PC-3 (cell line): ENCODE measurements around the gene LRRC8C. TPM values are rescaled to one million over a fixed set of nuclear protein-coding genes. Genes with fewer than 3 reads are reported as not detected.

ENCODE experiments used
- ATAC-seq: fragments of 200-7000 bp; cut with Tn5 transposase; 2 replicates; pipeline ENCODE4 v1.9.1; 2020; ENCODE audit warnings: mild to moderate bottlenecking, moderate library complexity
- BruUV-seq: library from RNA; stranded (reverse); fragments of 400-500 nt; replicated peaks from 2 replicates; lab custom pipeline; 2021; lab: Mats Ljungman, UMichigan
- CTCF ChIA-PET: fragments of 300-600 bp; sonication (Branson Sonifier 250); formaldehyde crosslinking; loops from one replicate; lab custom pipeline; 2022; ENCODE audit warnings: antibody characterized with exemption; lab: Charles Lee
- POLR2A ChIA-PET: fragments of 300-600 bp; sonication (Branson Sonifier 250); formaldehyde crosslinking; loops from one replicate; lab custom pipeline; 2022; ENCODE audit warnings: antibody characterized with exemption; ENCODE audit not compliant: unreplicated experiment; lab: Charles Lee
- DNase-seq: peaks from one replicate; pipeline ENCODE4 v3.0.0-alpha.2; 2015
- H2AFZ ChIP-seq: fragments of 300-600 bp; sonication (generic); 2 replicates; pipeline ENCODE4 v1.6.0; 2016; ENCODE audit warnings: antibody characterized with exemption, low read length
- H3F3A ChIP-seq: fragments of 300-600 bp; sonication (generic); one replicate; pipeline ENCODE4 v1.6.0; 2017; ENCODE audit warnings: antibody characterized with exemption, low read length, control low read depth, mild to moderate bottlenecking; ENCODE audit not compliant: unreplicated experiment
- H3K27ac ChIP-seq: fragments of 300-600 bp; sonication (generic); 2 replicates; pipeline ENCODE4 v1.5.1; 2016; ENCODE audit warnings: mild to moderate bottlenecking, low read length
- H3K27me3 ChIP-seq: fragments of 300-600 bp; sonication (generic); 2 replicates; pipeline ENCODE4 v1.6.1; 2016; ENCODE audit warnings: low read length, mixed read lengths
- H3K36me3 ChIP-seq: fragments of 300-600 bp; sonication (generic); 2 replicates; pipeline ENCODE4 v1.6.1; 2016; ENCODE audit warnings: low read depth, mixed run types, low read length, mixed read lengths
- H3K4me1 ChIP-seq: fragments of 300-600 bp; sonication (generic); 2 replicates; pipeline ENCODE4 v1.5.1; 2016; ENCODE audit warnings: low read length; ENCODE audit not compliant: insufficient read depth
- H3K4me2 ChIP-seq: fragments of 300-600 bp; sonication (generic); 2 replicates; pipeline ENCODE4 v1.6.0; 2016; ENCODE audit warnings: low read length
- H3K4me3 ChIP-seq: fragments of 300-600 bp; sonication (generic); 2 replicates; pipeline ENCODE4 v1.5.1; 2016; ENCODE audit warnings: mild to moderate bottlenecking, low read length, mixed read lengths
- H3K79me2 ChIP-seq: fragments of 300-600 bp; sonication (generic); 2 replicates; pipeline ENCODE4 v1.6.1; 2017; ENCODE audit warnings: low read length, mixed read lengths
- H3K9ac ChIP-seq: fragments of 300-600 bp; sonication (generic); 2 replicates; pipeline ENCODE4 v1.6.0; 2016; ENCODE audit warnings: mild to moderate bottlenecking, low read length
- H3K9me2 ChIP-seq: fragments of 300-600 bp; sonication (generic); replicated peaks from 2 replicates; pipeline ENCODE4 v1.6.1; 2016; ENCODE audit warnings: mixed run types, low read length, mixed read lengths
- H3K9me3 ChIP-seq: fragments of 300-600 bp; sonication (generic); 2 replicates; pipeline ENCODE4 v1.6.1; 2016; ENCODE audit warnings: low read length, mixed read lengths
- H4K20me1 ChIP-seq: fragments of 300-600 bp; sonication (generic); 2 replicates; pipeline ENCODE4 v1.6.1; 2016; ENCODE audit warnings: low read length, mixed read lengths
- CTCF ChIP-seq: fragments of 300-600 bp; sonication (generic); conservative IDR thresholded peaks from 2 replicates; pipeline ENCODE4 v1.5.1; 2017; ENCODE audit warnings: antibody characterized with exemption, low read depth, mild to moderate bottlenecking, low read length
- EZH2 ChIP-seq: fragments of 300-600 bp; sonication (generic); IDR thresholded peaks from one replicate; pipeline ENCODE4 v1.6.1; 2017; ENCODE audit warnings: antibody characterized with exemption, mild to moderate bottlenecking, low read length; ENCODE audit not compliant: unreplicated experiment
- EZH2phosphoT487 ChIP-seq: fragments of 300-600 bp; sonication (generic); IDR thresholded peaks from 2 replicates; pipeline ENCODE4 v1.6.1; 2018; ENCODE audit warnings: mild to moderate bottlenecking, antibody characterized with exemption, low read length, borderline replicate concordance
- intact Hi-C: fragments of 100-400 bp; cut with micrococcal nuclease; formaldehyde crosslinking; loops from 2 replicates; pipeline ENCODE4 v1.9.0; 2023
- total RNA-seq: library from RNA; depleted of rRNA; stranded (reverse); fragments of >200 nt; gene quantifications from 2 replicates; pipeline ENCODE4 v1.2.3, GENCODE V29; 2014

The LRRC8C gene
- total RNA-seq, 1 experiment from 2014 or later: 4.3 TPM

GRCh38 chr1:89754518-89754917 is 121.6 kb downstream of the LRRC8C start:
- BruUV-seq: no TSS peak
- intact Hi-C loops: no loop called here
- no peaks in the 10 kb centered on the region for H3K9me2 ChIP-seq
- H4K20me1 ChIP-seq: no peaks in the 10 kb centered on the region
- H3K4me1 ChIP-seq: no peaks in the 10 kb centered on the region
- TF ChIP-seq EZH2phosphoT487 (no peak), CTCF (no peak)
- ChIA-PET CTCF (no interaction called here), POLR2A (no interaction called here)
- H3K4me3 ChIP-seq: no peak overlapping the region
- no peaks in the 10 kb centered on the region for H3K79me2 ChIP-seq
- H3K27ac ChIP-seq: no peak overlapping the region
- H3K4me2 ChIP-seq: no peak overlapping the region
- DNase-seq (no peak), ATAC-seq (no peak)
- no peak overlapping the region for H2AFZ ChIP-seq
- no peaks in the 10 kb centered on the region for H3K27me3 ChIP-seq
- H3K9ac ChIP-seq: no peak overlapping the region
- H3K9me3 ChIP-seq: no peaks in the 10 kb centered on the region
- H3F3A ChIP-seq: no peaks in the 10 kb centered on the region
- H3K36me3 ChIP-seq: no peaks in the 10 kb centered on the region

GRCh38 chr1:89755591-89755990 is 122.7 kb downstream of the LRRC8C start:
- H3K9me3 ChIP-seq: no peaks in the 10 kb centered on the region
- H4K20me1 ChIP-seq: no peaks in the 10 kb centered on the region

GRCh38 chr1:89757532-89757931 is 124.6 kb downstream of the LRRC8C start:
- no peak for ATAC-seq
- intact Hi-C loops: no loop called here
- no peak overlapping the region for H3K4me2 ChIP-seq

More at GRCh38 chr1:89755591-89755990, 122.7 kb downstream of the LRRC8C start:
- Histone ChIP-seq H3K27ac (no peak overlapping the region), H3K9me2 (no peaks in the 10 kb centered on the region), H3K36me3 (no peaks in the 10 kb centered on the region), H3F3A (no peaks in the 10 kb centered on the region), H3K4me1 (no peaks in the 10 kb centered on the region), H3K4me2 (no peak overlapping the region), H3K4me3 (no peak overlapping the region), H2AFZ (no peak overlapping the region), H3K79me2 (no peaks in the 10 kb centered on the region), H3K27me3 (no peaks in the 10 kb centered on the region), H3K9ac (no peak overlapping the region)
- POLR2A ChIA-PET: no interaction called here
- intact Hi-C loops: no loop called here
- BruUV-seq: no TSS peak
- no peak for TF ChIP-seq EZH2phosphoT487
- no peak for TF ChIP-seq EZH2
- no peak for TF ChIP-seq CTCF
- DNase-seq: no peak
- CTCF ChIA-PET: no interaction called here
- ATAC-seq: no peak

More at GRCh38 chr1:89757532-89757931, 124.6 kb downstream of the LRRC8C start:
- POLR2A ChIA-PET: no interaction called here
- DNase-seq: no peak
- Histone ChIP-seq H3K4me1 (peaks cover 8% of the 10 kb centered on the region; the same call in 1 of the 2 replicates), H2AFZ (peak overlapping the region; percentile 37; the same call in 1 of the 2 replicates), H3K4me3 (no peak overlapping the region), H4K20me1 (no peaks in the 10 kb centered on the region), H3K9ac (no peak overlapping the region), H3K27ac (no peak overlapping the region), H3K9me2 (no peaks in the 10 kb centered on the region), H3K9me3 (no peaks in the 10 kb centered on the region), H3K79me2 (no peaks in the 10 kb centered on the region), H3F3A (no peaks in the 10 kb centered on the region), H3K36me3 (no peaks in the 10 kb centered on the region), H3K27me3 (no peaks in the 10 kb centered on the region)
- BruUV-seq: no TSS peak
- CTCF ChIA-PET: no interaction called here
- TF ChIP-seq CTCF (no peak), EZH2phosphoT487 (no peak), EZH2 (no peak)
